NT2/D1 (cell line): Measurements from ENCODE around the gene MAD1L1.
A peak's percentile ranks its signal among the peaks of the same experiment; 100 is the strongest.

ENCODE experiments used
- DNase-seq: peaks from one replicate; pipeline ENCODE4 v3.0.0-alpha.2; 2011; ENCODE audit warnings: low read depth, low spot score
- H3K27me3 ChIP-seq: 2 replicates; pipeline ENCODE4 v1.6.0; 2011; ENCODE audit warnings: mild to moderate bottlenecking; ENCODE audit not compliant: insufficient read length, insufficient read depth
- H3K36me3 ChIP-seq: 2 replicates; pipeline ENCODE4 v1.6.1; 2011; ENCODE audit warnings: mild to moderate bottlenecking, low read length, mixed read lengths; ENCODE audit not compliant: insufficient read depth, insufficient read length
- H3K4me1 ChIP-seq: 2 replicates; pipeline ENCODE4 v1.5.1; 2011; ENCODE audit not compliant: insufficient read depth, insufficient read length
- H3K4me3 ChIP-seq: 2 replicates; pipeline ENCODE4 v1.5.1; 2011; ENCODE audit warnings: low read depth; ENCODE audit not compliant: insufficient read length
- H3K9ac ChIP-seq: 2 replicates; pipeline ENCODE4 v1.6.0; 2011; ENCODE audit warnings: low read depth; ENCODE audit not compliant: insufficient read length
- H3K9me3 ChIP-seq: 2 replicates; pipeline ENCODE4 v1.5.1; 2011; ENCODE audit warnings: mild to moderate bottlenecking, low read length; ENCODE audit not compliant: insufficient read depth
- SUZ12 ChIP-seq: IDR thresholded peaks from 2 replicates; pipeline ENCODE4 v1.6.1; 2011; ENCODE audit not compliant: insufficient read length, insufficient read depth; ENCODE audit errors: extremely low read depth
- YY1 ChIP-seq: IDR thresholded peaks from 2 replicates; pipeline ENCODE4 v1.6.1; 2011; ENCODE audit not compliant: insufficient read length, insufficient read depth
- ZNF274 ChIP-seq: IDR thresholded peaks from 2 replicates; pipeline ENCODE4 v1.6.1; 2011; ENCODE audit warnings: mild to moderate bottlenecking, low read depth, low read length

Gene MAD1L1

DNA sequence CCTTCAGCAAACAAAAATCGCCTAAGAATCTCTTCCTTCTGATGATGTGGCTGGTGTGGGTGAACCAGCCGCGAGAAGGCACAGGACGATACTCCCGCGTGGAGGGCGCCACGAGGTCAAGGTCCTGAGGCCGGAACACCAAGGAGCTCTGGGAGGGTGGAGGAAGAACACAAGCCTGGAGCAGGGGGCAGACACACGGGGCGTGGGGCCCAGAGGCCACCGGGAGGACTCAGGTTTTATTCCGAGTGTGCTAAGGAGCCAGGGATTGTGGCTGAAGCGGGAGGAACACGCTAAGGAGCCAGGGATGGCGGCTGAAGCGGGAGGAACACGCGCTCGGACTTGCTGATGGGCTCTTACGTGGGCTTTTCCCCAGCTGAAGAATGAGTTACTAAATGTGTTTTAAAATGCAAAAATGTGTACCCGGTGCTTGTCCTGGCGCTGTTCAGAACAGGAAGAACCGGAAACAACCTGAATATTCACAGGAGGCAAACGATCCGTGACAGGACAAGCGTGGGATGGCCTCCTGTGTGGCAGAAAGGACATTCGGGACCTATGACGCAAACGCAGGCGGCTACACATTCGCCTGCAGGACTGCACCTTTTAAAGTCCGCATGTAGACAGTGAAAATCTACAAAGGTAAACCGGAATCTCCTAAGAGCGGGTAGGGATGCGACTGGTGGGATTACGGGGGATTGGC, 64.0 kb downstream of the MAD1L1 start:
- Histone ChIP-seq H3K36me3 (peaks cover 71% of the 10 kb centered on the region), H3K4me1 (peaks cover 16% of the 10 kb centered on the region), H3K4me3 (no peak overlapping the region), H3K9ac (no peak overlapping the region), H3K27me3 (no peaks in the 10 kb centered on the region), H3K9me3 (no peaks in the 10 kb centered on the region)
- no peak for TF ChIP-seq ZNF274
- no peak for TF ChIP-seq YY1
- TF ChIP-seq SUZ12: no peak
- DNase-seq: no peak

DNA sequence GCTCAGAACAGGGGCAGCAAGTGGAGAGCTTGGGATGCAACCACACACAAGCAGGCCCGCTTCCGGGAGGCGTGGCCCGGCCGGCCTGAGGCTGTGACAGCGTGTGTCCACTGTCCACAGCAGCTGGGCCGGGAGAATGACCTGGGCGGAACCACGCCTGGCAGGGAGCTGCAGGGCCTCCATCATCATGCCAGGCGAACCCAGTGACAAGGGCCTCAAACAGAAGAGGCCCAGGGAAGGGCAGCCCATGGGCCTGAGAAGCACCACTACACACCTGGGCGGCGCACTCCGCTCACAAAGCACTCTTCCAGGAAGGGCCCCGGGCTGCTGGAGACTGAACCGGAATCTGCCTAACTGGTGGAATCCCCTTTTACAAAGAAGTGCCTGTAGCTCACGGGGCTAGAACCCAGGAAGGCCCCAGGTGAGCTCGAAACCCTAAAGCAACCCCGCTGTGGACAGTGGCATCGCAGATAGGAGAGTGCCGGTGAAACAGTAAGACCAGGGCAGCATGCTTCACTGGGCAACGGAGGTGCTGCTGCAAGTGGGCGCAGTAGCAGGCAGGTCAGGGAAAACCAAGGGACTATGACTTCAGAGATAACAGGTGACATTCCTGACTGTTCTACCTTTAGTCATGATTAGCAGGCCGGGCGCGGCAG, 66.0 kb downstream of the MAD1L1 start:
- no peak overlapping the region for H3K4me3 ChIP-seq
- peaks cover 20% of the 10 kb centered on the region for H3K4me1 ChIP-seq
- no peaks in the 10 kb centered on the region for H3K27me3 ChIP-seq
- peaks cover 51% of the 10 kb centered on the region for H3K36me3 ChIP-seq
- DNase-seq: no peak
- no peaks in the 10 kb centered on the region; the same call in 1 of the 2 replicates for H3K9me3 ChIP-seq
- no peak overlapping the region for H3K9ac ChIP-seq
- TF ChIP-seq YY1: no peak
- no peak for TF ChIP-seq ZNF274
- no peak for TF ChIP-seq SUZ12

DNA sequence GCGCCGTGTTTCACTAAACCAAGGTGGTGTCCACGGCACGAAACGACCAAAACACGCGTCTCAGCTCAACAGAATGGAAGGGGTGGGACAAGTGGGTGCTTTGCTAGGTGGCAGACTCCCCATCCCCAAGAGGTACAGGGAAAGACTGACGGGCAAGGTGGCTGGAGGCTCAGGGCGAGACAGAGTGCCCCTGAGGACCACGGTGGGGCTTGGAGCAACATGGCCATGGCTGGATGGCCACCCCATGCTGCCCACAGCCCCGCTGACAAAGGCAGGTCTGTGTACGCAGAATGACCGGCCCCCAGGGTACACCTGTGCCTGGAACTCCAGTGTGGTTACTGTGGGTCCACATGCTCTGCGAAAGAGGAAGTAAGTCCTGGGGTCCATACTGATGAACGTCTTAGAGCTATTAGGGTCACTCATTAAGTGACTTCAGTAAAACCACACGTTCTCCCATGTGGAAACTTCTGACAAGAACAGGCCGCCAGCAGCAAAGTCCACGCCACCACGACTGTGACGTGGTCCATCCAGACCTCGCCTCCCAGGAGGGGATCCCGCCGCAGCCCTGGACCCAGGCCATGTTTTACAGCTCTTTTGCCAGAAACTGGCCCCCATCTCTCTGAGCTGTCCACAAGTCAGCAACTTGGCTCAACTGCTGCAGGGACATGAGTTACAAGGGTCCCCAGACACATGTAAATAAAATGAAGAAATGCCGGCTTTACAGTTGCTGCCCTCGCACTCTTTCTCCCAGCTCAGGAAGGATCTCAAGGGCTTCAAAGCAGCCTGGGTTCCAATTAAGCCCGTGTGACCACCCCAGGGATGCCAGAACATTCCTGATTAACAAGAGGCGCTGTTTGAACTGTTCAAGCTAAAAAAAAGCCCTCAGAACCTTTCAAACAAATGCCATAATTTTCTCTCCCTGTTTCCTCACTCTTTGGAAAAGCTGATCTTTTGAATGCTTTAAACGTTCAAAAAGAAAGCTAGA, 66.8 kb downstream of the MAD1L1 start:
- Histone ChIP-seq H3K36me3 (peaks cover 43% of the 10 kb centered on the region), H3K4me1 (peaks cover 15% of the 10 kb centered on the region), H3K4me3 (no peak overlapping the region), H3K9me3 (peaks cover 7% of the 10 kb centered on the region; the same call in 1 of the 2 replicates), H3K27me3 (no peaks in the 10 kb centered on the region), H3K9ac (no peak overlapping the region)
- DNase-seq: no peak
- TF ChIP-seq YY1 (no peak), ZNF274 (no peak), SUZ12 (no peak)

GRCh38 chr7:2165239-2165609, 67.5 kb downstream of the MAD1L1 start:
- peaks cover 7% of the 10 kb centered on the region; the same call in 1 of the 2 replicates for H3K9me3 ChIP-seq
- peaks cover 13% of the 10 kb centered on the region for H3K4me1 ChIP-seq
- no peak for DNase-seq
- no peaks in the 10 kb centered on the region for H3K27me3 ChIP-seq
- peaks cover 36% of the 10 kb centered on the region for H3K36me3 ChIP-seq
- TF ChIP-seq YY1 (no peak), SUZ12 (no peak), ZNF274 (no peak)
- no peak overlapping the region for H3K9ac ChIP-seq
- H3K4me3 ChIP-seq: no peak overlapping the region

DNA sequence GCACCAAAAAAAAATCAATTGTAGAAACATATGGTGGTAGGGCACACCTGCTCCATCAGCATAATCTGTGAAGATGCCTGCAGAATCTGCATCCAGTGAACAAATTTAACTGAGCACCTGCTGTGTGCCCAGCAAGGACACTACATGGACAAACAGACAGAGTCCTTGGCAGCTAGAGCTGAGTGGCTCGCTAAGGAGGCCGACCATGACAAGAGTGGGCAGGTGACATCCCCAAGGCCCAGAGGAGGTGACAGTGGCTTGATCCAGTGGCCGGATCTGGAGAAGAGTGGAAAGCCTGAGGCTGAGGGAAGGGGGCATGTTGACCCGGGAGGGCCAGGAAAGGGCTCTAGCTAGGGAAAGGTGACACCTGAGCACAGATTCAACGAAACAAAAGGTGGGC, 68.1 kb downstream of the MAD1L1 start:
- Histone ChIP-seq H3K4me1 (peaks cover 10% of the 10 kb centered on the region), H3K27me3 (no peaks in the 10 kb centered on the region), H3K36me3 (peaks cover 32% of the 10 kb centered on the region), H3K9me3 (peaks cover 7% of the 10 kb centered on the region; the same call in 1 of the 2 replicates), H3K4me3 (no peak overlapping the region), H3K9ac (no peak overlapping the region)
- no peak for DNase-seq
- no peak for TF ChIP-seq YY1

DNA sequence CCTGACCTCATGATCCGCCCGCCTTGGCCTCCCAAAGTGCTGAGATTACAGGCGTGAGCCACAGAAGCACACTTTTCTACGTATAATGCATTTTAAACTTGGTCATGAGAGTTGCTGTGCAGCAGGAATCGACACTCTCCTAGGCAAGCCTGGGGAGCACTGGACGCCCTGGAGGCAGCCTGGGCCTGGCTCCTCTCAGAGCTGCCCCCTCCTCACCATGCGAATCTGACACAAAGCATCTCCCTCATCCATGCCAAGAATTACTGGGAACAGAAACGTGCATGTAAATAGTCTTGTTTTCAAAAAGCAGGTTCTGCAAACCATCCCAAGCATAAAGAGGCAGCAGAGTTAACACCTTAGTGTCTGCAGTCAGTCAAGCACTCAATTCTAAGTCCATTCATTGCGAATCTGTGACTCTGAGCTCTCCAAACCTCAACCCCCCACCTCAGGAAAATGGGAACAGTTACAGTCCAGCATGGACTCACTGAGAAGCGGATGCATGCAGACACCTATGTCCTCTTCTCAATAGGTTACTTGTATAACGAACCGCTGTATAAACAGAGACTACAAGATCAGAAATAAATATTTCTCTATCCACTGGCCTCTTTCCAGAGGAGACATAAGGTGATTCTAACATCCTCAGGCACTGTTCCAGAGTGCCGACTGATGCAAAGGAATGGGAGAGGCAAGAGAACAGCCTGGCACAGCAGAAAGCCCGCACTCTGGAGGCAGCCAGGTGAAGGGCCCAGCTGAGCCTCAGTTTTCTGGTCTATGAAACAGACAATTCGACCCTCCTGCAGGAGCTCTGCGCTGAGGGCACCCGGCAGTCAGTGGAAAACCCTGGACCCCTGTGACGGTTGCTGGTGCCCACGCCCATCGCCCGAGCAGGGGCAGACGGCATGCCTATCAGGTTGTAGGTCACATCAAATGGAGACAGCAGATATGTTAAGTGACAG, 68.9 kb downstream of the MAD1L1 start:
- Histone ChIP-seq H3K9me3 (peaks cover 7% of the 10 kb centered on the region; the same call in 1 of the 2 replicates), H3K4me3 (no peak overlapping the region), H3K9ac (peak overlapping the region; percentile 51), H3K4me1 (peaks cover 13% of the 10 kb centered on the region), H3K27me3 (no peaks in the 10 kb centered on the region), H3K36me3 (peaks cover 32% of the 10 kb centered on the region)
- TF ChIP-seq SUZ12 (no peak), ZNF274 (no peak), YY1 (no peak)
- DNase-seq: no peak
